GM23338 (cell line): ENCODE measurements around the gene IPO13. TPM values are rescaled to one million over a fixed set of nuclear protein-coding genes. Genes with fewer than 3 reads are reported as not detected.

Experiments used
- ATAC-seq: fragments of 200-7000 bp; cut with Tn5 transposase; 3 replicates; pipeline ENCODE4 v1.9.1; 2020
- DNase-seq: peaks from one replicate; pipeline ENCODE4 v3.0.0-alpha.2; 2015; ENCODE audit warnings: low spot score
- H2AFZ ChIP-seq: fragments of 200-600 bp; sonication (generic); 2 replicates; pipeline ENCODE4 v1.8.0; 2016; ENCODE audit warnings: antibody characterized with exemption, mild to moderate bottlenecking, moderate library complexity
- H3F3A ChIP-seq: fragments of 200-600 bp; sonication (generic); replicated peaks from 2 replicates; pipeline ENCODE4 v1.8.0; 2017; ENCODE audit warnings: antibody characterized with exemption, mixed run types, low read depth
- H3K27ac ChIP-seq: fragments of 200-600 bp; sonication (generic); 2 replicates; pipeline ENCODE4 v1.6.1; 2016; ENCODE audit warnings: low read depth
- H3K27me3 ChIP-seq: fragments of 200-600 bp; sonication (generic); 2 replicates; pipeline ENCODE4 v1.8.0; 2016; ENCODE audit warnings: mild to moderate bottlenecking, mixed run types, moderate library complexity; ENCODE audit not compliant: insufficient read depth
- H3K36me3 ChIP-seq: fragments of 200-600 bp; sonication (generic); 2 replicates; pipeline ENCODE4 v1.8.0; 2016; ENCODE audit warnings: mild to moderate bottlenecking; ENCODE audit not compliant: insufficient read depth
- H3K4me1 ChIP-seq: fragments of 200-600 bp; sonication (generic); 2 replicates; pipeline ENCODE4 v1.8.0; 2016; ENCODE audit warnings: mild to moderate bottlenecking, moderate library complexity; ENCODE audit not compliant: insufficient read depth
- H3K4me2 ChIP-seq: fragments of 200-600 bp; sonication (generic); 2 replicates; pipeline ENCODE4 v1.7.1; 2017; ENCODE audit warnings: mixed run types
- H3K4me3 ChIP-seq: fragments of 200-600 bp; sonication (generic); 2 replicates; pipeline ENCODE4 v1.6.1; 2016; ENCODE audit warnings: mixed run types
- H3K79me2 ChIP-seq: fragments of 200-600 bp; sonication (generic); replicated peaks from 2 replicates; pipeline ENCODE4 v1.8.0; 2017; ENCODE audit warnings: mild to moderate bottlenecking; ENCODE audit not compliant: insufficient read depth
- H3K9me2 ChIP-seq: fragments of 200-600 bp; sonication (generic); 2 replicates; pipeline ENCODE4 v1.8.0; 2017; ENCODE audit not compliant: insufficient read depth
- H4K20me1 ChIP-seq: fragments of 200-600 bp; sonication (generic); replicated peaks from 2 replicates; pipeline ENCODE4 v1.8.0; 2017; ENCODE audit warnings: mild to moderate bottlenecking; ENCODE audit not compliant: insufficient read depth
- H3K27ac Mint-ChIP-seq: 2 replicates; pipeline ENCODE4 v1.8.0; 2020; ENCODE audit warnings: inconsistent platforms, mild to moderate bottlenecking, moderate library complexity, mixed read lengths
- H3K27me3 Mint-ChIP-seq: 3 replicates; pipeline ENCODE4 v1.8.0; 2022; ENCODE audit warnings: low read depth, mild to moderate bottlenecking, moderate library complexity, mixed read lengths, inconsistent platforms; ENCODE audit not compliant: insufficient read depth, poor library complexity
- H3K36me3 Mint-ChIP-seq: 3 replicates; pipeline ENCODE4 v1.8.0; 2021; ENCODE audit warnings: low read depth, mild to moderate bottlenecking, inconsistent platforms, moderate library complexity, mixed read lengths
- H3K4me1 Mint-ChIP-seq: 3 replicates; pipeline ENCODE4 v1.8.0; 2020; ENCODE audit warnings: mild to moderate bottlenecking, inconsistent platforms, mixed read lengths
- H3K4me3 Mint-ChIP-seq: 3 replicates; pipeline ENCODE4 v1.8.0; 2021; ENCODE audit warnings: moderate library complexity, mild to moderate bottlenecking, inconsistent platforms, mixed read lengths
- H3K9me3 Mint-ChIP-seq: 3 replicates; pipeline ENCODE4 v1.8.0; 2020; ENCODE audit warnings: moderate library complexity, mild to moderate bottlenecking, inconsistent platforms, mixed read lengths
- CREB1 ChIP-seq: fragments of 250-450 bp; sonication (Bioruptor Pico); IDR thresholded peaks from 2 replicates; pipeline ENCODE4 v1.5.0; 2020; ENCODE audit warnings: low read depth, mild to moderate bottlenecking, moderate library complexity
- ETS1 ChIP-seq: IDR thresholded peaks from 2 replicates; pipeline ENCODE4 v1.6.1; 2016; ENCODE audit warnings: antibody characterized with exemption
- EZH2 ChIP-seq: fragments of 200-600 bp; sonication (generic); IDR thresholded peaks from one replicate; pipeline ENCODE4 v1.8.0; 2017; ENCODE audit warnings: antibody characterized with exemption, mild to moderate bottlenecking, low read depth; ENCODE audit not compliant: unreplicated experiment
- EZH2phosphoT487 ChIP-seq: fragments of 200-600 bp; sonication (generic); IDR thresholded peaks from one replicate; pipeline ENCODE4 v1.8.1; 2018; ENCODE audit warnings: antibody characterized with exemption; ENCODE audit not compliant: unreplicated experiment
- JUNB ChIP-seq: IDR thresholded peaks from one replicate; pipeline ENCODE4 v1.6.1; 2016; ENCODE audit warnings: antibody characterized with exemption; ENCODE audit not compliant: unreplicated experiment
- NANOG ChIP-seq: IDR thresholded peaks from 2 replicates; pipeline ENCODE4 v1.6.1; 2016; ENCODE audit warnings: antibody characterized with exemption, borderline replicate concordance
- POLR2AphosphoS5 ChIP-seq: IDR thresholded peaks from 2 replicates; pipeline ENCODE4 v1.6.1; 2016; ENCODE audit warnings: antibody characterized with exemption, low read depth
- REST ChIP-seq: IDR thresholded peaks from one replicate; pipeline ENCODE4 v1.6.1; 2018; ENCODE audit warnings: antibody characterized with exemption; ENCODE audit not compliant: unreplicated experiment
- ZNF114 ChIP-seq: fragments of 250-450 bp; sonication (Bioruptor Pico); IDR thresholded peaks from 2 replicates; pipeline ENCODE4 v1.5.0; 2020; ENCODE audit warnings: mild to moderate bottlenecking, moderate library complexity
- ZNF462 ChIP-seq: fragments of 250-450 bp; sonication (Bioruptor Pico); IDR thresholded peaks from 2 replicates; pipeline ENCODE4 v1.5.0; 2020; ENCODE audit warnings: mild to moderate bottlenecking, moderate library complexity
- polyA plus RNA-seq: library from polyadenylated mRNA; unstranded; fragments of >200 nt; fragmentation: Nextera tagmentation; extraction: Ambion mirVana; gene quantifications from 2 replicates; pipeline ENCODE4 v1.2.1, GENCODE V29; 2016
- total RNA-seq: library from RNA; depleted of rRNA; stranded (reverse); fragments of >200 nt; shearing (Covaris generic); gene quantifications from 2 replicates; pipeline ENCODE4 v1.2.3, GENCODE V29; 2014

The IPO13 gene
- total and polyA plus RNA-seq, 2 experiments from 2014 or later, result 10.4 to 22.8 TPM

GRCh38 chr1:44012404-44012803 lies 65.7 kb downstream of the IPO13 start (continued):
- no peak for TF ChIP-seq REST
- no peak for TF ChIP-seq EZH2phosphoT487

GRCh38 chr1:44012941-44013609 lies 66.3 kb downstream of the IPO13 start:
- no peak overlapping the region for H3K4me3 Mint-ChIP-seq
- no peak for TF ChIP-seq REST
- no peak for TF ChIP-seq EZH2
- no peak for TF ChIP-seq NANOG
- TF ChIP-seq CREB1, result no peak
- no peak for TF ChIP-seq ETS1
- TF ChIP-seq JUNB, result no peak
- no peak for TF ChIP-seq ZNF462 (CRISPR knock-in tag)
- TF ChIP-seq ZNF114, result no peak
- no peak for TF ChIP-seq POLR2AphosphoS5

More at GRCh38 chr1:44012941-44013609, 66.3 kb downstream of the IPO13 start:
- Histone ChIP-seq H3K4me1 (no peaks in the 10 kb centered on the region), H3K79me2 (no peaks in the 10 kb centered on the region), H3K27me3 (no peaks in the 10 kb centered on the region), H3K4me2 (no peak overlapping the region), H3K4me3 (no peak overlapping the region), H3K36me3 (no peaks in the 10 kb centered on the region; the same call in 1 of the 2 replicates), H4K20me1 (peaks cover 7% of the 10 kb centered on the region; the same call in 1 of the 2 replicates), H2AFZ (no peak overlapping the region), H3K9me2 (no peaks in the 10 kb centered on the region), H3F3A (no peaks in the 10 kb centered on the region), H3K27ac (no peak overlapping the region)
- DNase-seq (no peak), ATAC-seq (no peak)
- H3K9me3 Mint-ChIP-seq, result no peaks in the 10 kb centered on the region
- H3K27me3 Mint-ChIP-seq, result peaks cover 8% of the 10 kb centered on the region
- peaks cover 18% of the 10 kb centered on the region for H3K36me3 Mint-ChIP-seq
- H3K4me1 Mint-ChIP-seq, result peaks cover 12% of the 10 kb centered on the region
- no peak overlapping the region for H3K27ac Mint-ChIP-seq
